HG03175 (cell line): ENCODE data around the gene OR52A5.

Experiments used
- ATAC-seq: cut with Tn5 transposase; IDR thresholded peaks from one replicate; pipeline ENCODE4 v1.9.1; 2021; ENCODE audit warnings: mild to moderate bottlenecking, moderate library complexity; ENCODE audit not compliant: unreplicated experiment

OR52A5 gene

GRCh38 chr11:5117588-5117987 lies 20.6 kb downstream of the OR52A5 start:
- no peak for ATAC-seq

- no peak for ATAC-seq
Observed at GRCh38 chr11:5115339-5115738, 22.8 kb downstream of the OR52A5 start.

GRCh38 chr11:5107285-5107684 lies 30.9 kb downstream of the OR52A5 start:
- ATAC-seq = no peak

GRCh38 chr11:5103066-5103465 lies 35.1 kb downstream of the OR52A5 start:
- ATAC-seq = no peak

GRCh38 chr11:5102246-5102645 lies 35.9 kb downstream of the OR52A5 start:
- no peak for ATAC-seq

GRCh38 chr11:5096011-5096410 lies 42.1 kb downstream of the OR52A5 start:
- ATAC-seq = no peak

GRCh38 chr11:5092821-5093585 lies 45.2 kb downstream of the OR52A5 start:
- no peak for ATAC-seq

GRCh38 chr11:5090668-5091067 lies 47.5 kb downstream of the OR52A5 start:
- no peak for ATAC-seq

GRCh38 chr11:5088556-5088955 lies 49.6 kb downstream of the OR52A5 start:
- ATAC-seq = no peak

- ATAC-seq = no peak
Observed at GRCh38 chr11:5083602-5084001, 54.6 kb downstream of the OR52A5 start.

GRCh38 chr11:5081405-5081804 lies 56.8 kb downstream of the OR52A5 start:
- no peak for ATAC-seq
